Stimulated activated CD8-positive, alpha-beta memory T cell treated with anti-CD3 and anti-CD28 coated beads, Interleukin-15, amount 100 ng/mL, for 4 hours (primary cell): ENCODE data around the gene CMSS1.

Source experiments
- DNase-seq, 2 donors: peaks; one replicate each; pipeline ENCODE4 v3.0.0-alpha.2; 2020; ENCODE audit warnings: low read depth in 2 of 2

The CMSS1 gene

GRCh38 chr3:99933971-99934750 is 116.5 kb downstream of the CMSS1 start:
- DNase-seq, result no peak

- no peak for DNase-seq
Measured at GRCh38 chr3:99934975-99935797, 117.5 kb downstream of the CMSS1 start.

GRCh38 chr3:99938270-99938911 is 120.7 kb downstream of the CMSS1 start:
- no peak for DNase-seq

GRCh38 chr3:99939876-99940275 is 122.2 kb downstream of the CMSS1 start:
- no peak for DNase-seq

- DNase-seq, result no peak
Measured at GRCh38 chr3:99940350-99940749, 122.7 kb downstream of the CMSS1 start.

- no peak for DNase-seq
Measured at GRCh38 chr3:99941211-99941610, 123.5 kb downstream of the CMSS1 start.

- no peak for DNase-seq
Measured at GRCh38 chr3:99943931-99944761, 126.5 kb downstream of the CMSS1 start.

GRCh38 chr3:99945328-99945995 is 127.8 kb downstream of the CMSS1 start:
- no peak for DNase-seq

GRCh38 chr3:99947356-99947755 is 129.7 kb downstream of the CMSS1 start:
- DNase-seq, result no peak

GRCh38 chr3:99948467-99949089 is 130.9 kb downstream of the CMSS1 start:
- DNase-seq, result no peak

GRCh38 chr3:99949956-99950670 is 132.5 kb downstream of the CMSS1 start:
- no peak for DNase-seq

- DNase-seq, result no peak
Measured at GRCh38 chr3:99950921-99951320, 133.3 kb downstream of the CMSS1 start.

GRCh38 chr3:99951701-99952100 is 134.0 kb downstream of the CMSS1 start:
- no peak for DNase-seq

GRCh38 chr3:99952306-99952705 is 134.6 kb downstream of the CMSS1 start:
- no peak for DNase-seq

GRCh38 chr3:99953596-99953995 is 135.9 kb downstream of the CMSS1 start:
- no peak for DNase-seq

GRCh38 chr3:99954914-99955644 is 137.4 kb downstream of the CMSS1 start:
- DNase-seq, result no peak

GRCh38 chr3:99955773-99956562 is 138.3 kb downstream of the CMSS1 start:
- DNase-seq, result no peak

GRCh38 chr3:99957151-99957796 is 139.6 kb downstream of the CMSS1 start:
- no peak for DNase-seq
